Lower leg skin (tissue), 4 donors: Measurements from ENCODE around the gene GPR137C. TPM values are rescaled to one million over a fixed set of nuclear protein-coding genes. Genes with fewer than 3 reads are reported as not detected.

Source experiments
- DNase-seq, 2 donors: peaks; one replicate each; pipeline ENCODE4 v3.0.0-alpha.2; 2019; ENCODE audit warnings: low spot score in 2 of 2
- H3K4me3 ChIP-seq: fragments of 200-600 bp; sonication (generic); 2 replicates; pipeline ENCODE4 v1.5.1; 2017; ENCODE audit warnings: mild to moderate bottlenecking, low read depth; ENCODE audit not compliant: poor library complexity, severe bottlenecking
- POLR2A ChIP-seq, 2 donors: fragments of 450-650 bp; IDR thresholded peaks; one replicate each; pipeline ENCODE4 v1.6.1; 2016 to 2017; ENCODE audit warnings: antibody characterized with exemption in 2 of 2, mild to moderate bottlenecking in 1 of 2, moderate library complexity in 1 of 2
- WGBS, 2 donors: methylation state at CpG; one replicate each; pipeline ENCODE4 v1.1.5; 2018; 5-methylcytosine and 5-hydroxymethylcytosine counted together
- intact Hi-C: fragments of 100-400 bp; cut with DNase I; formaldehyde crosslinking; loops from one replicate; pipeline ENCODE4 v1.15.0; 2023; ENCODE audit warnings: low total_unique reads
- total RNA-seq, 4 donors: library from RNA; depleted of rRNA; stranded (reverse); fragments of >200 nt; gene quantifications; one replicate each; pipeline ENCODE4 v1.1.0, GENCODE V29; 2016
- TF ChIP-seq, protein P1 (sequence below), 3 donors: fragments of 450-650 bp; IDR thresholded peaks; one replicate each; pipeline ENCODE4 v1.5.1; 2016; ENCODE audit warnings: antibody characterized with exemption in 3 of 3, mild to moderate bottlenecking in 3 of 3, moderate library complexity in 2 of 3

GPR137C gene
- total RNA-seq, 4 donors from 2014 or later = 0.08 to 0.96 (median 0.19) TPM

- intact Hi-C loops = no loop called here
- DNase-seq = no peak
- H3K4me3 ChIP-seq = no peak overlapping the region
- 81 to 91% methylated on average over 1 of the region's 1 CpG for WGBS, 2 donors
- no peak for TF ChIP-seq POLR2A (IDR thresholded peaks at IDR 0.05)
- TF ChIP-seq, protein P1, sequence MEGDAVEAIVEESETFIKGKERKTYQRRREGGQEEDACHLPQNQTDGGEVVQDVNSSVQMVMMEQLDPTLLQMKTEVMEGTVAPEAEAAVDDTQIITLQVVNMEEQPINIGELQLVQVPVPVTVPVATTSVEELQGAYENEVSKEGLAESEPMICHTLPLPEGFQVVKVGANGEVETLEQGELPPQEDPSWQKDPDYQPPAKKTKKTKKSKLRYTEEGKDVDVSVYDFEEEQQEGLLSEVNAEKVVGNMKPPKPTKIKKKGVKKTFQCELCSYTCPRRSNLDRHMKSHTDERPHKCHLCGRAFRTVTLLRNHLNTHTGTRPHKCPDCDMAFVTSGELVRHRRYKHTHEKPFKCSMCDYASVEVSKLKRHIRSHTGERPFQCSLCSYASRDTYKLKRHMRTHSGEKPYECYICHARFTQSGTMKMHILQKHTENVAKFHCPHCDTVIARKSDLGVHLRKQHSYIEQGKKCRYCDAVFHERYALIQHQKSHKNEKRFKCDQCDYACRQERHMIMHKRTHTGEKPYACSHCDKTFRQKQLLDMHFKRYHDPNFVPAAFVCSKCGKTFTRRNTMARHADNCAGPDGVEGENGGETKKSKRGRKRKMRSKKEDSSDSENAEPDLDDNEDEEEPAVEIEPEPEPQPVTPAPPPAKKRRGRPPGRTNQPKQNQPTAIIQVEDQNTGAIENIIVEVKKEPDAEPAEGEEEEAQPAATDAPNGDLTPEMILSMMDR (IDR thresholded peaks at IDR 0.05) = no peak
Observed at GRCh38 chr14:52602131-52602530, 49.5 kb downstream of the GPR137C start.

DNA sequence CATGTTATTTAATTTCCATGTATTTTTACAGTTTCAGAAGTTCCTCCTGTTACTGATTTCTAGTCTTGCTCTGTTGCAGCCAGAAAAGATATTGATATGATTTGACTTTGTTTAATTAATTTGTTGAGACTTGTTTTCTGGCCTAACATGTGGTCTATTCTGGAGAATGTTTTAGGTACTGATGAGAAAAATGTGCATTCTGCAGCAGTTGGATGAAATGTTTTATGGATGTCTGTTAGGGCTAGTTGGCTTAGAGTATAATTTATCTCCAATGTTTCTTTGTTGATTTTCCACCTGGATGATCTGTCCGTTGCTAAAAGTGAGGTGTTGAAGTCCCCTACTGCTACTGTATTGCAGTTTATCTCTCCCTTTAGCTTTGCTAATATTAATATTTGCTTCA lies 54.4 kb downstream of the GPR137C start:
- no peak for DNase-seq
- TF ChIP-seq, protein P1 (IDR thresholded peaks at IDR 0.05) = no peak
- TF ChIP-seq POLR2A (IDR thresholded peaks at IDR 0.05) = no peak
- no peak overlapping the region for H3K4me3 ChIP-seq
- intact Hi-C loops = loop anchor here (5.0 kb wide), 1 partner anchor 615 kb away; no protein-coding TSS in a partner anchor
- 52 to 61% methylated on average over 1 of the region's 1 CpG for WGBS, 2 donors

- no peak overlapping the region for H3K4me3 ChIP-seq
- no peak for TF ChIP-seq POLR2A (IDR thresholded peaks at IDR 0.05)
- TF ChIP-seq, protein P1 (IDR thresholded peaks at IDR 0.05) = no peak
- WGBS, 2 donors = 94 to 95% methylated on average over 5 of the region's 5 CpGs
- no peak for DNase-seq
- intact Hi-C loops = loop anchor here (5.0 kb wide), 1 partner anchor 617 kb away; no protein-coding TSS in a partner anchor
Observed at GRCh38 chr14:52609445-52610044, 56.9 kb downstream of the GPR137C start.

GRCh38 chr14:52610187-52610586 lies 57.6 kb downstream of the GPR137C start:
- H3K4me3 ChIP-seq = no peak overlapping the region
- TF ChIP-seq POLR2A (IDR thresholded peaks at IDR 0.05) = no peak
- TF ChIP-seq, protein P1 (IDR thresholded peaks at IDR 0.05) = no peak
- 95 to 99% methylated on average over 2 of the region's 2 CpGs for WGBS, 2 donors
- DNase-seq = no peak
- intact Hi-C loops = no loop called here

GRCh38 chr14:52618602-52619001 lies 66.0 kb downstream of the GPR137C start:
- 95 to 99% methylated on average over 3 of the region's 3 CpGs for WGBS, 2 donors
- TF ChIP-seq, protein P1 (IDR thresholded peaks at IDR 0.05) = no peak
- no peak for TF ChIP-seq POLR2A (IDR thresholded peaks at IDR 0.05)
- intact Hi-C loops = no loop called here
- DNase-seq = no peak
- H3K4me3 ChIP-seq = no peak overlapping the region

DNA sequence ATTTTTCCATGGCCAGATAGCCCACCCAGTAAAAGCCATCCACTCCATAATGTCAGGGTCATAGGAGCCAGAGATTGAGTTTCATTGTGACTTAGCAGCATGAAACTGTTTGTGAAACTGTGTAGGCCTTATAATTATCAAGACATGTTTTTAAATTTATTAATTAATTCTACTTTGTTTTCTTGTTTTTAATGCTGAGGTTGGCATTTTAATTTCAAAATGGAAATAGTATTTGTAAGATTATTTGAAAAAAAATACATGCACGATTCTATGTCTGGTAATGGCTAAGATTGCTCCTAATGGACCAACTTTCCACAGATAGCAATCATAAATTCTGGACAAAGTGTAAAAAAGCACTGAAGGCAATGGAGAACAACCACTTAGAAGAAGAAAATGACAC lies 67.1 kb downstream of the GPR137C start:
- H3K4me3 ChIP-seq = no peak overlapping the region
- WGBS, 2 donors = 86 to 97% methylated on average over 1 of the region's 1 CpG
- intact Hi-C loops = no loop called here
- TF ChIP-seq, protein P1 (IDR thresholded peaks at IDR 0.05) = no peak
- TF ChIP-seq POLR2A (IDR thresholded peaks at IDR 0.05) = no peak
- no peak for DNase-seq
